VCaP (cell line): ENCODE measurements around the gene LDB2.

Experiments
- H3K27ac ChIP-seq: fragments of 450-650 bp; 2 replicates; pipeline ENCODE4 v1.5.1; 2017
- CTCF ChIP-seq: fragments of 450-650 bp; conservative IDR thresholded peaks from 2 replicates; pipeline ENCODE4 v1.5.1; 2017; ENCODE audit warnings: mild to moderate bottlenecking, moderate library complexity

Gene LDB2

GRCh38 chr4:16884673-16885460 is 13.6 kb downstream of the LDB2 start:
- H3K27ac ChIP-seq, result no peak overlapping the region
- no peak for TF ChIP-seq CTCF

GRCh38 chr4:16883806-16884205 is 14.6 kb downstream of the LDB2 start:
- no peak overlapping the region for H3K27ac ChIP-seq
- no peak for TF ChIP-seq CTCF

DNA sequence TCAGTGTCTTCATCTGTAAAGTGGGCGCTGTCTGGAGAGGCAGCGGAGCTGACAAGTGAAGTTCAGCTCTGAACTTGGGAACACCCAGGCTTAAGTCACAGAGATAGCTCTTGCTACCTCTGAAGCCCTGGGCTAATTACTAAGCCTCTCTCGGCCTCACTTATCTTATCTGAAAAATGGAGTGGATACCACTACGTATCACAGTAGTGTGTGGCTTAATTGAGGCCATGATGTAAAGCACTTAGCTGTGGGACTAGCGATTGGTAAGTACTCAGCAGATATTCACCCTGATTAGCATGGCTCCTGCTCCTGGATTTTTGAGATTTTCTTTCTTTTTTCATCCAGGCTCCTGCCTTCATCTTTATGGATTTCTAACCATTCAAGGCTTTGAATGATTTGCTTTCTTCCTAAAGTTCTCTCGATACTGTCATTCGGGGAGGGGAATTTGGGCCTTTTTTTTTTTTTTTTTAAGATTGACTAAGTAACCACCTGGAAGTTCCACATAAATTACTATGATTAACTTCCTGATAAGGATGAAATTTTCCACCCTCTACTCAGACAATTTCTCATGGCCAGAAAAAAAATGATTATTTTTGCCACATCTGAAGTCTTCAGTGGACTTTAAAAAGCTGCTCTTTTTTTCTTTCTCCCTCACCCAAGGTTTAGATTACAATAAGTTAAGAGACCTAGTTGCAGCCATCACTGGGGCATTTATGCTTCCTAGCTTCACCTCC is 17.1 kb downstream of the LDB2 start:
- no peak for TF ChIP-seq CTCF
- no peak overlapping the region for H3K27ac ChIP-seq

DNA sequence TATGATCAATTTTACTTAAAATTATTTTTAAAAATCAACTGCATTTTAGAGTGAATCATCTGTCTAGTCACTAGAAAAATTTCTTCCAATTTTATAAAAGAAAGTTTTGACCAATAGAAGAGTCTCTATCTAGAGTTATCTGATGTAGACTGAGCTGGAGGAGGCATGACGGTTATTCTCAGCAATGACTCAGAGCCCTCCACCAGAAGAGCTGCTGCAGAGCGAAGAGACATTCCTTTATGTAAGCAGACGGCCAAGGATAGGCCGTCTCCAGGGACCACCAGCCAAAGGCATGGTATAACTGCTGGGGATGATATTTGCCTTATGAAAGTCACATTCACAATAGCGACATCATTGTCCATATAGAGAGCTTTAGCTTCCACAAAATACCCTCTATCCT is 23.0 kb downstream of the LDB2 start:
- TF ChIP-seq CTCF, result no peak
- H3K27ac ChIP-seq, result no peak overlapping the region

- H3K27ac ChIP-seq, result no peak overlapping the region
- no peak for TF ChIP-seq CTCF
These were observed 28.7 kb downstream of the LDB2 start for GRCh38 chr4:16869594-16870245.

- no peak for TF ChIP-seq CTCF
- H3K27ac ChIP-seq, result no peak overlapping the region
These were observed 29.8 kb downstream of the LDB2 start for GRCh38 chr4:16868674-16869073.

DNA sequence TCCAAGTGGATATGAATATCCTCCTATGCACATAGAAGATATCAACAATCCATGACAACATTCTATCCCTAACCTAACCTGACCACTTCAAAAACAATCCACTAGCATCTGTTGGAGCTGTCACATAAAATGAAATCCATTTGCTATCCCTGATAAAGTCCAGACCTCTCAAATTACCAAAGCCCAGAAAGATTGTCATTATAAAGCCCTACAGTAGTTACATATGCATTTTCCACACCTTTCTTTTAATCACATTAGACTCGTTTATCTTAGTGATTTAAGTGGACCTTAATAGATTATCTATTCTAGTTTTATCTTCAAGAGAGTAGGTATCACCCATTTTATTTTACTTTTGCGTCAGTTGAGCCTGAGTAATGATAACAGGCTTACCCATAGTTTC is 30.6 kb downstream of the LDB2 start:
- H3K27ac ChIP-seq, result no peak overlapping the region
- no peak for TF ChIP-seq CTCF
